ENCODE data around the gene HEBP2.

The HEBP2 gene

GRCh38 chr6:138397128-138398122 lies 6.6 kb upstream of the HEBP2 start:
- DNase-seq (ENCODE audit: low read depth in 2 of 2): no peak

- no peak for DNase-seq (ENCODE audit: low read depth in 2 of 2)
Observed at GRCh38 chr6:138400326-138400725, 3.7 kb upstream of the HEBP2 start.

GRCh38 chr6:138401960-138402837 lies 1.8 kb upstream of the HEBP2 start:
- no peak for DNase-seq (ENCODE audit: low read depth in 2 of 2)

- DNase-seq (ENCODE audit: low read depth in 2 of 2): no peak
Observed at GRCh38 chr6:138402838-138403187, 1.2 kb upstream of the HEBP2 start.

GRCh38 chr6:138403324-138403800 lies 661 bp upstream of the HEBP2 start:
- no peak for DNase-seq (ENCODE audit: low read depth in 2 of 2)

- no peak for DNase-seq (ENCODE audit: low read depth in 2 of 2)
Observed at GRCh38 chr6:138404666-138405337, 779 bp downstream of the HEBP2 start.

- DNase-seq (ENCODE audit: low read depth in 2 of 2): no peak
Observed at GRCh38 chr6:138405816-138406413, 1.9 kb downstream of the HEBP2 start.

GRCh38 chr6:138406443-138406842 lies 2.4 kb downstream of the HEBP2 start:
- no peak for DNase-seq (ENCODE audit: low read depth in 2 of 2)

- DNase-seq (ENCODE audit: low read depth in 2 of 2): no peak
Observed at GRCh38 chr6:138410048-138410735, 6.2 kb downstream of the HEBP2 start.

- DNase-seq (ENCODE audit: low read depth in 2 of 2): no peak
Observed at GRCh38 chr6:138410972-138411880, 7.2 kb downstream of the HEBP2 start.

- DNase-seq (ENCODE audit: low read depth in 2 of 2): no peak
Observed at GRCh38 chr6:138415125-138415524, 11.1 kb downstream of the HEBP2 start.

GRCh38 chr6:138416206-138416605 lies 12.2 kb downstream of the HEBP2 start:
- DNase-seq (ENCODE audit: low read depth in 2 of 2): no peak

GRCh38 chr6:138417493-138418117 lies 13.6 kb downstream of the HEBP2 start:
- DNase-seq (ENCODE audit: low read depth in 2 of 2): no peak

- no peak for DNase-seq (ENCODE audit: low read depth in 2 of 2)
Observed at GRCh38 chr6:138418118-138418742, 14.2 kb downstream of the HEBP2 start.

- DNase-seq (ENCODE audit: low read depth in 2 of 2): no peak
Observed at GRCh38 chr6:138419766-138420165, 15.7 kb downstream of the HEBP2 start.

GRCh38 chr6:138420356-138420755 lies 16.3 kb downstream of the HEBP2 start:
- DNase-seq (ENCODE audit: low read depth in 2 of 2): no peak

- DNase-seq (ENCODE audit: low read depth in 2 of 2): no peak
Observed at GRCh38 chr6:138421089-138421488, 17.1 kb downstream of the HEBP2 start.

GRCh38 chr6:138421608-138422007 lies 17.6 kb downstream of the HEBP2 start:
- no peak for DNase-seq (ENCODE audit: low read depth in 2 of 2)

- DNase-seq (ENCODE audit: low read depth in 2 of 2): no peak
Observed at GRCh38 chr6:138422861-138423260, 18.8 kb downstream of the HEBP2 start.

All from activated CD8-positive, alpha-beta memory T cell treated with anti-CD3 and anti-CD28 coated beads for 4 hours (primary cell).